GM21576 (cell line): ENCODE data around the gene VILL.
"Not testable (repeated sequence)": the region's sequence is repeated elsewhere in the genome, so short reads cannot be mapped to it uniquely, and the experiment has no call there.

ENCODE experiments used
- ATAC-seq: cut with Tn5 transposase; IDR thresholded peaks from one replicate; pipeline ENCODE4 v1.9.1; 2021; ENCODE audit warnings: mild to moderate bottlenecking, moderate library complexity; ENCODE audit not compliant: unreplicated experiment

VILL gene

GRCh38 chr3:37963016-37963415 is 27.6 kb upstream of the VILL start:
- no peak for ATAC-seq

GRCh38 chr3:37963635-37964034 is 27.0 kb upstream of the VILL start:
- ATAC-seq = no peak

DNA sequence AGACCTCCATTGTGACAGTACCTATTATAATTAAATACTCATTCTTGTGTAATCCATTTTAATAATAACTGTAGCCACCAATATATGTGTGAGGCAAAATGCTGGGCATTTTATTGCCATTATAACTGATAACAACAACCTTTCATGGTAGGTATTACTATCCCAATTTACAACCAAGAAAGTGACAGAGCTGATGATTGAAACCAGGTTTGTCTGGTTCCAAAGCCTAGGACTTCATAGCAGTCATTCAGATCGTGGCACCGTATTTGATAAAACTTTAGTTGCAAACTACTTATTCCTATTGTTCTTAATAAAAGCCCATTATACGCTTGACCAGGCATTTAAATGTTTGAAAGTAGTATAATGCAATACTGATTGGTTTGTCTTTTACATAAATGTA is 26.4 kb upstream of the VILL start:
- no peak for ATAC-seq

DNA sequence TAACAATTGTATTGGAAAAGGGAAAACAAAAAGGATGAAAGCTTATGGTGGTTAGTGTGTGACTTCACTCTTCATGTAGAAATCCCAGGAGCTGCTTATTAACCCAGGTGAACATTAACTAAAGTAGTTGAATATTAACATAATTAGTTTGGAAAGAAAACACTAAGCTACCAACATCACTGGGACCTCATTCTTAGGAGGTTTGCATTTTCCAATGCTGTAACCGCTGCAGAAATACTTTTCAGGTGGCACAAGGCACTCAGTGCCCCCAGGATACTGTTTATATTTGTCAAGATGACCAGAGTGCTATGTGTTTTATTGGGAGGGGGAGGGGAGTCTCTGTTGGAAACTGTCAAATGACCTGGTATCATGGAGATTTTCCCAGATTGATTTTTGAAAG is 25.9 kb upstream of the VILL start:
- ATAC-seq = no peak

DNA sequence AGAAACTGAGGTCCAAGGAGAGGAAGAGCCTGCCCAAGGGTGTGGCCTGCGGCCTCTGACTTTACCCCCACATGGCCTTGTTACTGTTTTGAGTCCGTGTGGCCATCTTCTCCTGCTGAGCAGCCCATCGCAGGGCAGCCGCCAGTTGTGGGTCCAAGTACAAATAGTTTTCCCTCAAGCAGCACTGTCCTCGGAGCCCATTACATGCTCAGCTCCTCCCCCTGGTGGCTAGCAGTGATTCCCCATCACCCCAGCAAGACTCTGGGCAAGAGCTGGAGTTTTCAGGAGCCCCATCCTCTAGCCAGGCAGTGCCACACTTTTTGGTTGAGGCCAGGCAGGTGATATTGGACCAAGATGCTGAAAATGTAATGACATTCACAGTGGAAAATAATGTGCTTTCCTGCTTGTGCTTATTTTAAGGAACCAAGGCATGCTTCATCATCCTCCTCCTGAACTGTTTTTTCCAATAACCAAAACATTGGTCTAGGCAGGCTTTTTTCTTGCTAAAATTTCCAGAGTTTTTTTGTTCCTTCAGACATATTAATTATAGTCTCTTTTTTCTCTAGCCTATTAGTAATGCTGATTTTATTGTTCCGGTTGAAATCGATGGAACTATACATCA is 23.2 kb upstream of the VILL start:
- no peak for ATAC-seq

DNA sequence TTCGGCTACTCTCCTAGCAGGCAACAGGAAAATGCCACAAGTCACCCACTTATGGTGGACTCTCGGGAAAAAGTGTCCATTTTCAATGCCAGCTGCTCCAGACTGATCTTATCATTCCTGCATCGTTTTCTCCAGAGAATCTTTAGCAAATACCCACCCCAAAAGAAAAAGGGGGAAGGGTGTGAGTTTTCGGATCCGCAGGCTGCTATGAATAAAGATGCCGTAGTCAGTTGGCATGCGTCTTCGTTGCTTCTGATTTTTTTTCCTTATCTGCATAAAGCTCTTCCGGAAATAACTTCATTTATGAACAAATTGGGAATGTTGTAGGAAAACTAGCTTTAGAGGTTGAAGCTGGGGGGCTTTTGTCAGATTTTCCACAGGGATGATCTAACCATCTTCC is 22.4 kb upstream of the VILL start:
- ATAC-seq = no peak

DNA sequence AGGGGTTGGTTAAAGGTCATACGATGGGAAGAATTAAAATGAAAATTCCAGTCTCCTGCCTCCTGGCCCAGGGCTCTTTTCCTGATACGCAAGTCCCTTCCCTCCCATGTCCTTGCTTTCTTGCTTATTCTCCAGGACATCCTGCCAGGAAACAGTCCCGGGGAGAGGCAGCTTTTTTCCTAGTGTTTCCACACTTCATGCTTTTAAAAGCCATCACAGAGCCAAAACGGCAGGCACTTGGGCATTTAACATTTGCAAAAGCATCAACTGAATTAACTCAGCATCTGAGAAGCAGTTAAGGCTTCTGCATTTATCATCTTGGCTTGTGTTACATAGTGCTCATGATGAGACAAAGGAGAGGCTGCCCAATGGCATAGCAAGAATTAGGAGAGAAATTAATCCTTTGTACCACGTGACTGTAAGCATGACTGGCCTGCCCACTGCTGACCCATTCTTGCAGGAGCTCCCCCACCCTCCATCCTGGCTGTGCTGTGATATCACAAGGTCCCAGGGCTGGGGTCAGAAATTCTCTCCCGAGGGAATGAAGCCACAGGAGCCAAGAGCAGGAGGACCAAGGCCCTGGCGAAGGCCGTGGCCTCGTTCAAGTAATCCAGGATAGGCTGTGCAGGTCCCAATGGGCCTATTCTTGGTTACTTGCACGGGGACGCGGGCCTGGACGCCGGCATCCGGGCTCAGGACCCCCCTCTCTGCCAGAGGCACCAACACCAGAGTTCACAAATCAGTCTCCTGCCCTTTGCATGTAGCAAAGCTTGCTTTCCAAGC is 21.6 kb upstream of the VILL start:
- ATAC-seq = no peak

GRCh38 chr3:37969596-37970100 is 20.9 kb upstream of the VILL start:
- ATAC-seq = no peak

DNA sequence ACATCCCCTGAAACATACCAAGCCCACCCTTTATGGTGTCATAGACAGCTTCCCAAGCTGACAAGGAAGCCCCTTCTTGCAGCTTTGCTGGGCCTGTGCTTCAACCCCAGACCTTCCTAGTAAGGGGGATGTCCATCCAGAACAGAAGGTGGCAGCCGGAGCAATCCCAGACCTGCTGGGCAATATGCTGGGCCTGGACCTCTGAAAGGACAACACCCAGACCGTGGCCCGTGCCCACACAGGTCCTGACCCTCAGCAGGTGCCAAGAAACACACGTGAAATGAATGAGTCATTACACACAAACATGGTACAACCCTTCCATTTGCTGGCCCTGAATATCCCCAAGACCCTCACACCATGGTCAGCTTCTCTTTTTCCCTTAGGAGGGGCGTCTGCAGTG is 19.8 kb upstream of the VILL start:
- ATAC-seq = no peak

- ATAC-seq = no peak
Measured at GRCh38 chr3:37971467-37971866, 19.1 kb upstream of the VILL start.

DNA sequence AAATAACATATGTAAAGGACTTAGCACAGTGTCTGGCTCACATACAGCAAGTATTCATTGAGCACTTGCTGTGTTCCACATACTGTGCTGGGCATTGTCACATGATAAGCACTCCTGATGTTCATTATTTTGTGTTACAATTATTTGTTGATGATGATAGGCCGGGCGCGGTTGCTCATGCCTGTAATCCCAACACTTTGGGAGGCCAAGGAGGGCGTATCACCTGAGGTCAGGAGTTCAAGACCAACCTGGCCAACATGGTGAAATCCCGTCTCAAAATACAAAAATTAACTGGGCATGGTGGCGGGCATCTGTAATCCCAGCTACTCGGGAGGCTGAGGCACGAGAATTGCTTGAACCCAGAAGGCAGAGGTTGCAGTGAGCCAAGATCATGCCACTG is 18.5 kb upstream of the VILL start:
- not testable (repeated sequence) for ATAC-seq

DNA sequence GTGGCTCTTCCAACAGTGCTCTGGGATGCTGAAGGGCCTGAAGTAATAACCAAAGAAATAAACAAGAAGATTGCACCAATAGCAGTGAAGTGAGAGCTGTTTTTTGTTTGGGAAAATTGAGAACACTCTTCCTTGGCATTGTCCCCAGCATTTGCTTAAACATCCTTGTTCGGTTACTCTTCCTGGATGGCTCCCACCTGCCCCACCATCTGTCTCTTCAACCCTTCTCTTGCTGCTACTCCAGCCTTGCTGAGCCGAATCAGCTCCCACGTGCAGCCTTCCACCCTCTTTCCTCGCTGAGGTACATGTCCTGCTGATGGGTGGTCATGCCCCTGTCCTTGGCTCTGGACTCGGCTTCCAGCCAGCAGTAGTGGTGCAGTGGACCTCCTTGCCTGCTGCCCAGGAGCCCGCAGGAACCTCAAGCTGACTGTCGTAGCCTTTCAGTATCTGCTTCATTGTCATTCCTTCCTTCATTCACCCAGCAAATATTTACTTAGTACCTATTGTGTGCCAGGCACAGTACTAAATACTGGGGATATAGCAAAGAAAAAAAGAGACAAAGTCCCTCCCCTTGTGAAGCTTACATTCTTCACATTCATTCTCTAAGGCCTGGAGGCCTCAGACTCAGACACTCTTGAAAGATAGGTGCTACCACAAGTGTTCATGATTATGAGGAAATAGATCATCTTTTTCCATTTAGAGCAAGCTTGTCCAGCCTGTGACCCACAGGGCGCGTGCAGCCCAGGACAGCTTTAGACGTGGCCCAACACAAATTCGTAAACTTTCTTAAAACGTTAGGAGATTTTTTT is 17.1 kb upstream of the VILL start:
- ATAC-seq = no peak

DNA sequence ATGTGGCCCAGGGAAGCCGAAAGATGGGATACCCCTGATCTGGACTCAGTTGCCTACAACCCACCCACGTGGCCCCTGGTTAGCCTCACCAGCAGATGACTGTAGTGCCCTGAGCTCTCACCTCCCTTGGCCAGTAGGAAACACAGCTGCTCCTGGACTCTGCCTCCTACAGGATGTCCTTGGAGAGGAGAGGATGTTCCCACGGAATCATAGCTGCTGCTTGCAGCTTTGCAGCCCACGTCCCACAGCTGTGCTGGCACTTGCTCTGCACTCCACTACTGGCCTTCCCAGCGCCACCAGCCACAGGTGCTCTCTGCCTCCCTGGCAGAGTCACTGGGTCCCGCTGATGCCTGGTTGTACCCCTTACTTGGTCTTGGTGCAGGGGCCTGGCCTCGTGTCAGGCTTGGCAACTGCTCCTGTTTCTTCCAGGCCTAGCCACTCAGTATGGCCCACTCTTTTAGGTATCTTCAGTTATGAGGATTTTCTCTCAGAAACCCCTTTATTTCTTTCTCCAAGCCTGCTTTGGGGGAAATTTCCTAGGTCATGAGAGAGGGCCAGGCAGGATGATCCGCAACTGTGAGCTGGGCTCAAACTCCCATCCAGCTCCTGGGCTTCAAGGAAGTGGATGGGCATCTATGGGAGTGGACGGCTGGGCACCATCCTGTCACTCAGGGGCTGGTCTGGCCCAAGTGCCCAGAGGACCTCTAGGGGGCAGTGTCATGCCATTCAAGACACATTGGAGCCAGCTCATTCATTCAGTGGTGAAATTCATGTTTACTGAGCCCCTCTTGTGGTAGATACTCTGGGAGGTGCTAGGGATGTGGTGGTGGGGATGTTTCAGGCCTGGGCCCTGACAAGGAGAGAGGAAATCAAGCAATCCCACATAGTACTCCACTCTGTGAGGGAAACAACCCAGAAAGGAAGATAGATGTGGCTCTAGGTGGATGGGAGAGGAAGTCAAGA is 16.2 kb upstream of the VILL start:
- no peak for ATAC-seq

GRCh38 chr3:37979541-37980461 is 10.8 kb upstream of the VILL start:
- ATAC-seq = no peak

DNA sequence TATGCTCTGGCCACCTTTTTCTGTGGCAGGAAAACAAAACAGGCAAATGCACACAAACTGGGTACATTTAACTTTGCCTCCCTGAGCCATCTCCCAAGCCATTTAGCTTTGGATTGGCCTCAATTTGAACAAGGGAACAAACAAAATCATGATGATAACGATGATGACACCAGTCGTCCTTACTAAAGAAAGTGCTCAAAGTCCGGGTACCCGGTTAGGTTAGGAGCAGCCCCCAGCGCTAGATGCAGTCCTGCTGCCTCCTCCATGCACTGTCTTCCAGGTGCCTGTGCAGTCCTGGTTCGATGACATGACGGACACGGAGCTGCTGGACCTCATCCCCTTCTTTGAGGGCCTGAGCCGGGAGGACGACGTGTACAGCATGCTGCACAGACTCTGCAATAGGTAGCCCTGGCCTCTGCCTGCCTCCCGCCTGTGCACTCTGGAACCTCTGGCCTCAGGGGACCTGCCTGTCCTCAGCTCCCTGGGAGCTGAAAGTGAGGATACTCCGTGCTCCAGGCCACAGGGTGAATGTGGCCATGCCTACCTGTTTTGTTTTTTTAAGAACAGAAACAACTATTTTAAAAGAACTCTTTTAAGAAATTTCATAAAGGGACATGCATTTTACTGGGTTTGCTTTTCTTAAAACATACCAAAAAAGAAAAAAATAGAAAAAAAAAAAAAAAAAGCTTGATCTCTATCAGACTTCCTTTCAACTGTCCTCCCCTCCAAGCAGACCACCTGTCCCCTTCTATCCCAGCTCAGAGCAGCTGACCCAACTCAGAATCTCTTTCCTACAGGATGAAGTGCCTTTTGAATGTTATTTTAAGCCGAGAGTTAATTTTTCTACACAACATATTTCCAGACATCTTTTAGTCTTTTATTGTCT is 9.9 kb upstream of the VILL start:
- no peak for ATAC-seq

DNA sequence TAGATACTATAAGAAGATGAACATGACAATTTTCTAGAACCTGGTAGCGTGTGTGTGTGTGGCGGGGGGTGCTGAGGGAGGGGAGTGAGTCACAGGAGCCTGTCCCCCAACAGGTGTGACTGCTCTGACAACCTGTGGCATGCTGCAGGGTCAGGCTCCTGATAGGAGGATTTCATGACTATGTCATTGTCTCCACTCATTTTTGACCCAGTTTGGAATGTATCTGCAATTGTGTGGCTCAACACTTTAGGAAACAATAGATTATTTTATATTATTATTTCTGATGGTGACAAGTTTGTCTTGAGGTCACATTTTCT is 9.3 kb upstream of the VILL start:
- no peak for ATAC-seq

DNA sequence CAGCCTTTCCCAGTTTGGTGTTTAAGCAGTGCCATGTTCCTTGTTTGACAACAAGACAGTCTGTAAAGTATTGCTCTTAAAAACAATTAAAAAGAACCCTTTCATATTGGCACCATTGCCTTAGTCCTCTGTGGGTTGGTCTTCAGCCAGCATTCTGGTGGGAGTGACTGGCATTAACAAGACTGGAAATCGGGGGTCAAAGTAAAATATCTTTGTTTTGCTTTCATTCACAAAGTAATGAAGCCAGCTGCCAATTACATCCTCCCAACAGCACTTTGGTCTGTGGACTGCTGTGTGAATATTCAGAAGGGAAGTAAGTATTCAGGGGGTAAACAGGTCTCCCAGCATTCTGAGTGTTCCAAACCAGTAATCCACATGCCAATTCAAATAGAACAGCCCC is 8.3 kb upstream of the VILL start:
- ATAC-seq = no peak

GRCh38 chr3:37984051-37984450 is 6.5 kb upstream of the VILL start:
- ATAC-seq = no peak

DNA sequence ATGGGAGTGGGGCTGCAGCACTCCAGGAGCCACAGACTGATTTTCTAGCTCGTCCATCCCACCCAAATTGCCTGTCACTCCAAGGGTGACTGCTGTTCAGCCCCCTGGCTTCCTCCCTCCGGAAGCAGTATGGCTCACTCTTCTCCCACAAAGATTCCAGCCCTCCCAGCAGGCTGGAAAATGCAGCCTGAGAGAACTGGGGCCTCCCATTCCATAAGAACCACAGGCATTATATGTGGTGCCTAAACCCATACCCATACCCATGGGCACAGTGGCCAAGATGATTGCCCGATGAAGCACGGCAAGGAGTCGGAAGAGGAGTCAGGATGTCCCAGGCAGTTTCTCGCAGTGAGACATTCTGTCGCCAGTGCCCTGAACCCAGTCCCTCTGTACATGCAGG is 6.0 kb upstream of the VILL start:
- ATAC-seq = no peak
